ENCODE data around the gene APOC3.

The APOC3 gene

DNA sequence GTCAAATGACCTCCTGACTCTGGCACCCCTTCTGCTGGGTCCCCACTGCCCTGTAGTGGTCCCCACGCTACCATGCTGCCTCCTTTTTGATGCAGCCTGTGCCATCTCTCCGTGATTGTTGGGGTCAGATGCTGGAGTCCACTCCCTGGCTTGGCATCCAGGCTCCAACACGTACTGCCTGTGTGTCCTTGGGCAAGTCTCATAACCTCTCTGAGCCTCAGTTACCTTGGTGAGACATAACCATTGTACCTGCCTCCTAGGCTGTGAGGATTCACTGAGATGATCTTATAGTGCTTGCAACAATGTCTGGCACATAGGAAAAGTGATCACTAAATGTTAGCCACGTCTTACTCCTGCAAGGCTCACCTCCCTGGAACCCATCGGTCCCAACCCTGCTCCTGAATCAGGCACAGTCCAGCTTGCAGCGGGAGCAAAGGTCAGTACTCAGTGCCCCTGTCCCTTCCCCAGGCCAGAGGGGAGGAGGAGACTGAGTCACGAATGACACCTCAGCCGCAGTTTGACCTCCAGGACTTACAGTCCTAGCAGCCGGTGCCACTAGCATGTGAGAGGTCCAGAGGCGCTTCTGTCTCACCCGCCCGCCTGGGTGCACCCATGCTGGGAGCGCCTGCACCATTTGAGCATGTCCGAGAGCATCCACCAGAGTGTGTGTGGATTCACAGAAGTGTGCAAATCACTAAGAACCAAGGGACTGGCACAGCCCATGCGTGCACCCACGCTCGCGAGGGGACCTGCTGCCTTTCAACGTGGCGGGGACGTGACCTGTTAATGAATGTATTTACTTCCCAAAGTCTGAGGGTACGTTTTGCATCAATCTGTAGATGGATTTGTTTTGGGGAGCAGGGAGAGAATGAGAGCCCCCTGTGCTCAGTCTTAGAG is 3.6 kb upstream of the APOC3 start:
- TF ChIP-seq, protein P1, sequence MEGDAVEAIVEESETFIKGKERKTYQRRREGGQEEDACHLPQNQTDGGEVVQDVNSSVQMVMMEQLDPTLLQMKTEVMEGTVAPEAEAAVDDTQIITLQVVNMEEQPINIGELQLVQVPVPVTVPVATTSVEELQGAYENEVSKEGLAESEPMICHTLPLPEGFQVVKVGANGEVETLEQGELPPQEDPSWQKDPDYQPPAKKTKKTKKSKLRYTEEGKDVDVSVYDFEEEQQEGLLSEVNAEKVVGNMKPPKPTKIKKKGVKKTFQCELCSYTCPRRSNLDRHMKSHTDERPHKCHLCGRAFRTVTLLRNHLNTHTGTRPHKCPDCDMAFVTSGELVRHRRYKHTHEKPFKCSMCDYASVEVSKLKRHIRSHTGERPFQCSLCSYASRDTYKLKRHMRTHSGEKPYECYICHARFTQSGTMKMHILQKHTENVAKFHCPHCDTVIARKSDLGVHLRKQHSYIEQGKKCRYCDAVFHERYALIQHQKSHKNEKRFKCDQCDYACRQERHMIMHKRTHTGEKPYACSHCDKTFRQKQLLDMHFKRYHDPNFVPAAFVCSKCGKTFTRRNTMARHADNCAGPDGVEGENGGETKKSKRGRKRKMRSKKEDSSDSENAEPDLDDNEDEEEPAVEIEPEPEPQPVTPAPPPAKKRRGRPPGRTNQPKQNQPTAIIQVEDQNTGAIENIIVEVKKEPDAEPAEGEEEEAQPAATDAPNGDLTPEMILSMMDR (IDR thresholded peaks at IDR 0.05; ENCODE audit: low read depth, low read length), result no peak
- DNase-seq (ENCODE audit: extremely low read depth, low read depth), result no peak

GRCh38 chr11:116826751-116827431 is 2.8 kb upstream of the APOC3 start:
- TF ChIP-seq, protein P1 (IDR thresholded peaks at IDR 0.05; ENCODE audit: low read depth, low read length), result no peak
- no peak for DNase-seq (ENCODE audit: extremely low read depth, low read depth)

DNA sequence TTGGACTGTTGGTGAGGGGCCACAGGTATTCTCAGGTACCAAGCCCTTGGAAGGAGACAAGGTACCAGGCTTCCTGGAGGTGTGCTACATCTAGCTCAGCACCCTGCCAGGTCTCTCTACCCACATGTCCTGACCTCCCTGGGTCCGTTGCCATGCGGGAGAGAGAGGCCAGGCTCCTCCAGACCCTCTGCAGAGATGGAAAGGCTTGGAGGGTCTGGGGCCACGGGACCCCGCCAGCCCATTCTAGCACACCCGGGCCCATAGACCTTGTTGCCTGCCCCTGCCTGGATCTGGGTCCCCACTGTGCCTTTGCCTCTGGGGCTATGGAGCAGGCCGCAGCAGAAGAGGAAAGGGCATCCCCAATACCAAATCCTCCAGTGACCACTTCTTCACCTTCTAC is 2.2 kb upstream of the APOC3 start:
- DNase-seq (ENCODE audit: extremely low read depth, low read depth), result no peak
- TF ChIP-seq, protein P1 (IDR thresholded peaks at IDR 0.05; ENCODE audit: low read depth, low read length), result no peak

GRCh38 chr11:116828632-116829524 is 829 bp upstream of the APOC3 start:
- no peak for DNase-seq (ENCODE audit: extremely low read depth, low read depth)
- TF ChIP-seq, protein P1 (IDR thresholded peaks at IDR 0.05; ENCODE audit: low read depth, low read length), result no peak

DNA sequence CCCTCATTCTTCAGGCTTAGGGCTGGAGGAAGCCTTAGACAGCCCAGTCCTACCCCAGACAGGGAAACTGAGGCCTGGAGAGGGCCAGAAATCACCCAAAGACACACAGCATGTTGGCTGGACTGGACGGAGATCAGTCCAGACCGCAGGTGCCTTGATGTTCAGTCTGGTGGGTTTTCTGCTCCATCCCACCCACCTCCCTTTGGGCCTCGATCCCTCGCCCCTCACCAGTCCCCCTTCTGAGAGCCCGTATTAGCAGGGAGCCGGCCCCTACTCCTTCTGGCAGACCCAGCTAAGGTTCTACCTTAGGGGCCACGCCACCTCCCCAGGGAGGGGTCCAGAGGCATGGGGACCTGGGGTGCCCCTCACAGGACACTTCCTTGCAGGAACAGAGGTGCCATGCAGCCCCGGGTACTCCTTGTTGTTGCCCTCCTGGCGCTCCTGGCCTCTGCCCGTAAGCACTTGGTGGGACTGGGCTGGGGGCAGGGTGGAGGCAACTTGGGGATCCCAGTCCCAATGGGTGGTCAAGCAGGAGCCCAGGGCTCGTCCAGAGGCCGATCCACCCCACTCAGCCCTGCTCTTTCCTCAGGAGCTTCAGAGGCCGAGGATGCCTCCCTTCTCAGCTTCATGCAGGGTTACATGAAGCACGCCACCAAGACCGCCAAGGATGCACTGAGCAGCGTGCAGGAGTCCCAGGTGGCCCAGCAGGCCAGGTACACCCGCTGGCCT is 641 bp downstream of the APOC3 start:
- no peak for DNase-seq (ENCODE audit: extremely low read depth, low read depth)
- TF ChIP-seq, protein P1 (IDR thresholded peaks at IDR 0.05; ENCODE audit: low read depth, low read length), result no peak

DNA sequence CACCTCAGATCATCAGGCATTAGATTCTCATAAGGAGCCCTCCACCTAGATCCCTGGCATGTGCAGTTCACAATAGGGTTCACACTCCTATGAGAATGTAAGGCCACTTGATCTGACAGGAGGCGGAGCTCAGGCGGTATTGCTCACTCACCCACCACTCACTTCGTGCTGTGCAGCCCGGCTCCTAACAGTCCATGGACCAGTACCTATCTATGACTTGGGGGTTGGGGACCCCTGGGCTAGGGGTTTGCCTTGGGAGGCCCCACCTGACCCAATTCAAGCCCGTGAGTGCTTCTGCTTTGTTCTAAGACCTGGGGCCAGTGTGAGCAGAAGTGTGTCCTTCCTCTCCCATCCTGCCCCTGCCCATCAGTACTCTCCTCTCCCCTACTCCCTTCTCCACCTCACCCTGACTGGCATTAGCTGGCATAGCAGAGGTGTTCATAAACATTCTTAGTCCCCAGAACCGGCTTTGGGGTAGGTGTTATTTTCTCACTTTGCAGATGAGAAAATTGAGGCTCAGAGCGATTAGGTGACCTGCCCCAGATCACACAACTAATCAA is 2.2 kb downstream of the APOC3 start:
- DNase-seq (ENCODE audit: extremely low read depth, low read depth), result no peak
- TF ChIP-seq, protein P1 (IDR thresholded peaks at IDR 0.05; ENCODE audit: low read depth, low read length), result no peak

Measured in AG09319 (cell line).